ENCODE data around the gene SYTL2. TPM values are rescaled to one million over a fixed set of nuclear protein-coding genes. Genes with fewer than 3 reads are reported as not detected.

SYTL2 gene
- total and polyA plus RNA-seq, 9 donors: 4.2 to 26.1 (median 8.2) TPM

- no peak for TF ChIP-seq CTCF (IDR thresholded peaks at IDR 0.05)
- no peak for TF ChIP-seq EP300 (IDR thresholded peaks at IDR 0.05)
- no peak for TF ChIP-seq POLR2A (IDR thresholded peaks at IDR 0.05)
- 81 to 90% (median 89%) methylated on average over 3 of the region's 3 CpGs for WGBS, 3 donors
- DNase-seq: no peak
- Histone ChIP-seq H3K36me3 (no peaks in the 10 kb centered on the region), H3K4me1 (ENCODE audit: insufficient read depth) (peaks cover 2% of the 10 kb centered on the region), H3K4me3 (no peak overlapping the region), H3K9me3 (no peaks in the 10 kb centered on the region), H3K27me3 (no peaks in the 10 kb centered on the region), H3K27ac (no peak overlapping the region)
- intact Hi-C loops (cut with DNase I): no loop called here
These were observed 144.3 kb downstream of the SYTL2 start for GRCh38 chr11:85666687-85667086.

GRCh38 chr11:85665733-85666132, 145.2 kb downstream of the SYTL2 start:
- no peak overlapping the region for H3K4me3 ChIP-seq

GRCh38 chr11:85664615-85665481, 146.1 kb downstream of the SYTL2 start, which contains the start of gene CREBZF:
Gene CREBZF (minus strand): TSS chr11:85665129. CDS start chr11:85664875, 254 bp downstream.
- peak; percentile 98 for TF ChIP-seq POLR2A (IDR thresholded peaks at IDR 0.05)
- TF ChIP-seq EP300 (IDR thresholded peaks at IDR 0.05): no peak
- Histone ChIP-seq H3K27me3 (no peaks in the 10 kb centered on the region), H3K27ac (peak within 1 kb of the TSS; percentile 76 to 98), H3K4me1 (ENCODE audit: insufficient read depth) (peaks cover 2% of the 10 kb centered on the region), H3K4me3 (peak within 1 kb of the TSS; percentile 68), H3K36me3 (no peaks in the 10 kb centered on the region), H3K9me3 (no peaks in the 10 kb centered on the region)
- WGBS, 3 donors: 0% methylated on average over 60 to 67 of the region's 67 CpGs
- intact Hi-C loops (cut with DNase I): loop anchor here in 1 of 4 donors (5.0 kb wide), 1 partner anchor 38 kb away; the partner anchor contains the start of genes DLG2 and TMEM126B
- DNase-seq: peak; percentile 95 to 97 (median 96)

More at GRCh38 chr11:85665733-85666132, 145.2 kb downstream of the SYTL2 start:
- Histone ChIP-seq H3K4me1 (ENCODE audit: insufficient read depth) (peaks cover 2% of the 10 kb centered on the region), H3K36me3 (no peaks in the 10 kb centered on the region), H3K27ac (peak overlapping the region in 1 of 2 donors; percentile 98), H3K9me3 (no peaks in the 10 kb centered on the region), H3K27me3 (no peaks in the 10 kb centered on the region)
- intact Hi-C loops (cut with DNase I): no loop called here
- DNase-seq: no peak
- no peak for TF ChIP-seq POLR2A (IDR thresholded peaks at IDR 0.05)
- TF ChIP-seq CTCF (IDR thresholded peaks at IDR 0.05): no peak
- no peak for TF ChIP-seq EP300 (IDR thresholded peaks at IDR 0.05)
- 14 to 28% (median 15%) methylated on average over 5 of the region's 5 CpGs for WGBS, 3 donors

- intact Hi-C loops (cut with DNase I): loop anchor here in 1 of 4 donors (5.0 kb wide), 1 partner anchor 37 kb away; the partner anchor contains the start of genes DLG2 and TMEM126B
- H3K27me3 ChIP-seq: no peaks in the 10 kb centered on the region
- peak; percentile 58 to 77 (median 73) for DNase-seq
- peak overlapping the region; percentile 76 to 98 for H3K27ac ChIP-seq
- TF ChIP-seq CTCF (IDR thresholded peaks at IDR 0.05): peak; percentile 36 to 58 (median 41)
- TF ChIP-seq EP300 (IDR thresholded peaks at IDR 0.05): no peak
- no peak for TF ChIP-seq POLR2A (IDR thresholded peaks at IDR 0.05)
- H3K9me3 ChIP-seq: no peaks in the 10 kb centered on the region
- peaks cover 2% of the 10 kb centered on the region for H3K4me1 ChIP-seq (ENCODE audit: insufficient read depth)
- peak overlapping the region; percentile 68 for H3K4me3 ChIP-seq
- no peaks in the 10 kb centered on the region for H3K36me3 ChIP-seq
- WGBS, 3 donors: 0 to 1% (median 0%) methylated on average over 70 to 73 of the region's 73 CpGs
These were observed 147.0 kb downstream of the SYTL2 start for GRCh38 chr11:85663753-85664614.

Data from ovary (tissue), 9 donors.